Pancreas (tissue), 10 donors: ENCODE data around the gene TDRD3. TPM values are rescaled to one million over a fixed set of nuclear protein-coding genes. Genes with fewer than 3 reads are reported as not detected.

Experiments
- ATAC-seq, 4 donors: fragments of 200-7000 bp; cut with Tn5 transposase; one replicate each; pipeline versions ENCODE4 v1.8.0 to v1.9.1; 2020; ENCODE audit warnings: mild to moderate bottlenecking in 4 of 4, moderate library complexity in 4 of 4
- DNase-seq, 6 donors: peaks; one replicate each; pipeline ENCODE4 v3.0.0-alpha.2; 2020
- FAIRE-seq: peaks from 2 replicates; lab custom pipeline; 2012; peaks lifted over from hg19 to GRCh38; lab: Jason Lieb, UNC
- H3K27ac ChIP-seq, 4 donors: fragments of 200-600 bp; sonication (generic); 1 replicate in 3 of 4; 2 replicates in 1 of 4; pipeline versions ENCODE4 v1.5.0 to v1.8.0; 2020
- H3K27me3 ChIP-seq, 4 donors: fragments of 200-600 bp; one replicate each; pipeline ENCODE4 v1.8.0; 2021
- H3K36me3 ChIP-seq, 3 donors: fragments of 200-600 bp; sonication (generic) in 1 of 3; one replicate each; pipeline versions ENCODE4 v1.5.0 to v1.8.0; 2020 to 2021
- H3K4me1 ChIP-seq, 3 donors: fragments of 200-600 bp; one replicate each; pipeline ENCODE4 v1.8.0; 2021
- H3K4me3 ChIP-seq, 4 donors: fragments of 200-600 bp; sonication (generic) in 2 of 4; one replicate each; pipeline versions ENCODE4 v1.5.0 to v1.8.0; 2020 to 2021
- H3K9me3 ChIP-seq, 4 donors: fragments of 200-600 bp; one replicate each; pipeline ENCODE4 v1.8.0; 2021
- WGBS, 2 donors: extraction: QIAGEN DNeasy Blood & Tissue Kit; methylation state at CpG; one replicate each; pipeline ENCODE4 v1.1.7; 2013; 5-methylcytosine and 5-hydroxymethylcytosine counted together
- intact Hi-C, 3 donors: fragments of 100-400 bp; cut with DNase I; formaldehyde crosslinking; loops; one replicate each; pipeline versions ENCODE4 v1.11.1 to v1.14.2; 2022
- polyA plus RNA-seq, 2 donors: library from polyadenylated mRNA; stranded (reverse); fragments of 200-250 nt; gene quantifications; one replicate each; pipeline ENCODE4 v1.2.3, GENCODE V29; 2013
- total RNA-seq, 6 donors: library from RNA; stranded (reverse); fragmentation: NEBNext Ultra II Directional in 4 of 6; extraction: Animal tissue kit (Norgen Biotek cat#: 25700) in 4 of 6; gene quantifications; one replicate each; pipeline versions ENCODE4 v1.2.1 to v1.2.4, GENCODE V29; 2021 to 2023
- TF ChIP-seq, protein P1 (sequence below), 4 donors: fragments of 200-600 bp; sonication (generic) in 3 of 4; IDR thresholded peaks; one replicate each; pipeline versions ENCODE4 v1.5.0 to v1.8.0; 2021; ENCODE audit warnings: antibody characterized with exemption in 4 of 4
- donor health status: healthy with polysubstance abuse.
- donor health status: DM: no; HTN: no; CAD: no; lungs with moderate emphysema.
- donor health status: DM: no; HTN: no; CAD: no.
- donor health status: control.
- donor health status: control.
- donor health status: Bipolar disorder and iron deficiency.
- donor health status: DM: yes; HTN: yes; CAD: no.
- donor health status: DM: no; HTN: no; CAD: no.
- donor health status: DM: no; HTN: no; CAD: no.
- donor health status: DM: yes; HTN: yes; CAD: no.

TDRD3 gene
- total and polyA plus RNA-seq, 8 donors, result 12.2 to 24.6 (median 20.3) TPM

DNA sequence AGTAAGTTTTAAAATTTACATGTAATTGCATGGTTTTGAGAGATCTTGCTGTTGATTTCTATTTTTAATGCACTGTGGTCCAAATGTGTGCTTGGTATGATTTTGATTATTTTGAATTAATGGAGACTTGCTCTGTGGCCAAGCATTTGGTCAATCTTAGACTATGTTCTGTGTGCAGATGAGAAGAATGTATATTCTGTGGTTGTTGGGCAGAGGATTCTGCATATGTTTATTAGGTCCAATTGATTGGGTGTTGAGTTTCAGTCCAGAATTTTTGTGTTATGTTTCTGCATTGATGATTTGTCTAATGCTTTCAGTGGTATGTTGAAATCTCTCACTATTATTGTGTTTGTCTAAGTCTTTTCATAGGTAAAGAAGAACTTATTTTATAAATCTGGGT, 82.3 kb downstream of the TDRD3 start:
- no peak overlapping the region for H3K4me3 ChIP-seq
- FAIRE-seq, result no peak
- intact Hi-C loops, result no loop called here

DNA sequence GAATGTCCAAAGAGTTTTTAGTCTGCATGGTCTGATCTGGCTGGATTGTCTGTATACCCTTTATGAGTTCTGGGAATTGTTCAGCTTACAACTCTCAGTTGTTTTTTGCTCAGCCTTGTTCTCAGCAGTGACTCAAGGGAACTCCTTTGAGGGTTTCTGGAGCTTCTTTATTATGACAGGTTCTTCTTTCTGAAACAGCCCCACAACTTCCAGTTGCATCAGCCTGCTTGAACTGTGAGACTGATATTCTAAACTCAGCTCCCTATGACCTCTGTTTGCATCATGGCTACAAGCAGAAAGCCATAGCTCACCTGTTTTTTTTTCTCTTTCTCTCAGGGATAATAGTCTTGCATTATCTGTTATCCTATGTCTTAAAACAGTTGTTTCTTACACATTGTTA, 85.0 kb downstream of the TDRD3 start:
- H3K9me3 ChIP-seq, result no peaks in the 10 kb centered on the region
- no peaks in the 10 kb centered on the region for H3K27me3 ChIP-seq
- ATAC-seq (no peak), DNase-seq (no peak), FAIRE-seq (no peak)
- no peaks in the 10 kb centered on the region for H3K36me3 ChIP-seq
- H3K27ac ChIP-seq, result no peak overlapping the region
- TF ChIP-seq, protein P1, sequence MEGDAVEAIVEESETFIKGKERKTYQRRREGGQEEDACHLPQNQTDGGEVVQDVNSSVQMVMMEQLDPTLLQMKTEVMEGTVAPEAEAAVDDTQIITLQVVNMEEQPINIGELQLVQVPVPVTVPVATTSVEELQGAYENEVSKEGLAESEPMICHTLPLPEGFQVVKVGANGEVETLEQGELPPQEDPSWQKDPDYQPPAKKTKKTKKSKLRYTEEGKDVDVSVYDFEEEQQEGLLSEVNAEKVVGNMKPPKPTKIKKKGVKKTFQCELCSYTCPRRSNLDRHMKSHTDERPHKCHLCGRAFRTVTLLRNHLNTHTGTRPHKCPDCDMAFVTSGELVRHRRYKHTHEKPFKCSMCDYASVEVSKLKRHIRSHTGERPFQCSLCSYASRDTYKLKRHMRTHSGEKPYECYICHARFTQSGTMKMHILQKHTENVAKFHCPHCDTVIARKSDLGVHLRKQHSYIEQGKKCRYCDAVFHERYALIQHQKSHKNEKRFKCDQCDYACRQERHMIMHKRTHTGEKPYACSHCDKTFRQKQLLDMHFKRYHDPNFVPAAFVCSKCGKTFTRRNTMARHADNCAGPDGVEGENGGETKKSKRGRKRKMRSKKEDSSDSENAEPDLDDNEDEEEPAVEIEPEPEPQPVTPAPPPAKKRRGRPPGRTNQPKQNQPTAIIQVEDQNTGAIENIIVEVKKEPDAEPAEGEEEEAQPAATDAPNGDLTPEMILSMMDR (IDR thresholded peaks at IDR 0.05), result no peak
- no peak overlapping the region for H3K4me3 ChIP-seq
- H3K4me1 ChIP-seq, result no peaks in the 10 kb centered on the region
- intact Hi-C loops, result no loop called here

More for the DNA sequence above, 82.3 kb downstream of the TDRD3 start:
- no peaks in the 10 kb centered on the region for H3K4me1 ChIP-seq
- H3K36me3 ChIP-seq, result no peaks in the 10 kb centered on the region
- no peak for ATAC-seq
- DNase-seq, result no peak
- H3K27me3 ChIP-seq, result no peaks in the 10 kb centered on the region
- H3K9me3 ChIP-seq, result no peaks in the 10 kb centered on the region
- TF ChIP-seq, protein P1 (IDR thresholded peaks at IDR 0.05), result no peak
- H3K27ac ChIP-seq, result no peak overlapping the region

DNA sequence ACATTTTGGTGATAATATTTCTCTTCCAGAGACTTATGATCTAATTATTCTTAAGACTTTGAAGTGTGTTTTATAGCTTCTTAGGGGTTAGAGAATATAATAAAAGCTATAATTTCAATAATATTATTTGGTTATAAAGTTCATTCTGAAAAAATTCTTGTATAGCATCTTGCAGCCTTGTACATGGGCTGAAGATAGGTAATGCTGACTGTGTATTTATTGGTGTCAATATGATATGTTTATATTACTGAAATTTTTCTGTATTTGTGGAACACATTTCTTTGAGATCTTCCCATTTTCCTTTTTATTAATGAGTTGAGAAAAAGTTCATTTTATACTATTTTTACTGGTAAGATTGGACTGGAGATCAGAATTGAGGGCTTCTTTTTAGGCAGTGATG, 87.8 kb downstream of the TDRD3 start:
- ATAC-seq (no peak), DNase-seq (no peak), FAIRE-seq (no peak)
- intact Hi-C loops, result no loop called here
- Histone ChIP-seq H3K4me3 (no peak overlapping the region), H3K9me3 (no peaks in the 10 kb centered on the region), H3K36me3 (no peaks in the 10 kb centered on the region), H3K27ac (no peak overlapping the region), H3K27me3 (no peaks in the 10 kb centered on the region), H3K4me1 (no peaks in the 10 kb centered on the region)
- TF ChIP-seq, protein P1 (IDR thresholded peaks at IDR 0.05), result no peak

DNA sequence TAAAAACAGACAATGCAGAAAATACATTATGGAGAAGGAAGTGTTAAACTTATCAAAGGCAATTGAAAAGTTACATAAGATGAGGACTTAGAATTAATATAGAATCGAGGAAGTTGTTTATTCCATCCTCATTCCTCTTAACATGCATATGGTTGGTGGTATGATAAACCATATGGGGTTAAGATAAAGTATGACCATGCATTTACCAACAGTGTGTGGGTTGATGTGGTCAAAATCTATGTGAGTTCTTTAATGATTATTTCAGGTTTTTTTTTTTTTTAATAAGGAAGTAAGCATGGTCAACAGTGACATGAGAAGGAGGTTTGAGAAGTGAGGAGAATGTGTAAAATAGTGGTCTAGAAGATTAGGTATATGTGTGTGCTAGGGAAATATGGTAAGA, 94.5 kb downstream of the TDRD3 start:
- peaks cover 0 to 13% (median 3%) of the 10 kb centered on the region in 3 donors for H3K36me3 ChIP-seq
- no peak for DNase-seq
- no peak for FAIRE-seq
- no peaks in the 10 kb centered on the region for H3K27me3 ChIP-seq
- H3K4me3 ChIP-seq, result no peak overlapping the region
- H3K4me1 ChIP-seq, result no peaks in the 10 kb centered on the region
- H3K27ac ChIP-seq, result no peak overlapping the region
- TF ChIP-seq, protein P1 (IDR thresholded peaks at IDR 0.05), result no peak
- ATAC-seq, result no peak
- 85 to 93% methylated on average over 1 of the region's 1 CpG for WGBS, 2 donors
- H3K9me3 ChIP-seq, result no peaks in the 10 kb centered on the region
- intact Hi-C loops, result no loop called here

DNA sequence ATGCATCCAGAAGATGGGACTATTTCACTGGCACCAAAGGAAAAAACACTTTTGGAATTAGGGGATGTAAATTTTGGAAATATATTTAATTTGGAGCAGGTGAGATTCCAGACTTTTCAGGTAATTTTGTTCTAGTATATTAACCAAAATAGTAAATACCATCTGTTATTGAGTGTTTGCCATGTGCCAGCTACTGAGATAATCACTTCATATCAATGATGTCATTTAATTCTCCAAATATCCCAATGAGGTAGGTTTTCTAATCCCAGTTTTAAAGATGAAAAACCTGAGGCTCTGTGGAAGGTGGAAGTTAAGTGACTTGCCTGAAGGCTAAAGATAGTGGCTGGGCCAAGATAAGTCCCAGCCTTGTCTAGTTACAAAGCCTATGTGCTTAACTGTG, 95.2 kb downstream of the TDRD3 start:
- no peak overlapping the region for H3K4me3 ChIP-seq
- intact Hi-C loops, result no loop called here
- no peak overlapping the region for H3K27ac ChIP-seq
- no peaks in the 10 kb centered on the region for H3K4me1 ChIP-seq
- FAIRE-seq (no peak), ATAC-seq (no peak), DNase-seq (no peak)
- TF ChIP-seq, protein P1 (IDR thresholded peaks at IDR 0.05), result no peak
- H3K9me3 ChIP-seq, result no peaks in the 10 kb centered on the region
- no peaks in the 10 kb centered on the region for H3K27me3 ChIP-seq
- peaks cover 0 to 13% (median 3%) of the 10 kb centered on the region in 3 donors for H3K36me3 ChIP-seq
